ENCODE measurements around the gene SPATC1L.

The SPATC1L gene

DNA sequence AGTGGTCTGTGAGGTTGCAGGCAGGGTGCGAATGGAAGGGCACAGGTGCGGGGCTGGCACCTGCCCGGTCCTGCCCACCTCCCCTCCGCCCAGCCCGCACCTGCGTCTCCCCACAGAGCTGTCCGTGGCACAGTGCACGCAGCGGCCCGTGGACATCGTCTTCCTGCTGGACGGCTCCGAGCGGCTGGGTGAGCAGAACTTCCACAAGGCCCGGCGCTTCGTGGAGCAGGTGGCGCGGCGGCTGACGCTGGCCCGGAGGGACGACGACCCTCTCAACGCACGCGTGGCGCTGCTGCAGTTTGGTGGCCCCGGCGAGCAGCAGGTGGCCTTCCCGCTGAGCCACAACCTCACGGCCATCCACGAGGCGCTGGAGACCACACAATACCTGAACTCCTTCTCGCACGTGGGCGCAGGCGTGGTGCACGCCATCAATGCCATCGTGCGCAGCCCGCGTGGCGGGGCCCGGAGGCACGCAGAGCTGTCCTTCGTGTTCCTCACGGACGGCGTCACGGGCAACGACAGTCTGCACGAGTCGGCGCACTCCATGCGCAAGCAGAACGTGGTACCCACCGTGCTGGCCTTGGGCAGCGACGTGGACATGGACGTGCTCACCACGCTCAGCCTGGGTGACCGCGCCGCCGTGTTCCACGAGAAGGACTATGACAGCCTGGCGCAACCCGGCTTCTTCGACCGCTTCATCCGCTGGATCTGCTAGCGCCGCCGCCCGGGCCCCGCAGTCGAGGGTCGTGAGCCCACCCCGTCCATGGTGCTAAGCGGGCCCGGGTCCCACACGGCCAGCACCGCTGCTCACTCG is 52.2 kb downstream of the SPATC1L start:
- TF ChIP-seq SPI1 (IDR thresholded peaks at IDR 0.05; ENCODE audit: borderline replicate concordance, low read depth) (no peak), GABPA (IDR thresholded peaks at IDR 0.05; ENCODE audit: low read depth) (no peak), POLR2AphosphoS5 (IDR thresholded peaks at IDR 0.05; ENCODE audit: low read depth) (no peak)
- TF ChIP-seq, protein P1, sequence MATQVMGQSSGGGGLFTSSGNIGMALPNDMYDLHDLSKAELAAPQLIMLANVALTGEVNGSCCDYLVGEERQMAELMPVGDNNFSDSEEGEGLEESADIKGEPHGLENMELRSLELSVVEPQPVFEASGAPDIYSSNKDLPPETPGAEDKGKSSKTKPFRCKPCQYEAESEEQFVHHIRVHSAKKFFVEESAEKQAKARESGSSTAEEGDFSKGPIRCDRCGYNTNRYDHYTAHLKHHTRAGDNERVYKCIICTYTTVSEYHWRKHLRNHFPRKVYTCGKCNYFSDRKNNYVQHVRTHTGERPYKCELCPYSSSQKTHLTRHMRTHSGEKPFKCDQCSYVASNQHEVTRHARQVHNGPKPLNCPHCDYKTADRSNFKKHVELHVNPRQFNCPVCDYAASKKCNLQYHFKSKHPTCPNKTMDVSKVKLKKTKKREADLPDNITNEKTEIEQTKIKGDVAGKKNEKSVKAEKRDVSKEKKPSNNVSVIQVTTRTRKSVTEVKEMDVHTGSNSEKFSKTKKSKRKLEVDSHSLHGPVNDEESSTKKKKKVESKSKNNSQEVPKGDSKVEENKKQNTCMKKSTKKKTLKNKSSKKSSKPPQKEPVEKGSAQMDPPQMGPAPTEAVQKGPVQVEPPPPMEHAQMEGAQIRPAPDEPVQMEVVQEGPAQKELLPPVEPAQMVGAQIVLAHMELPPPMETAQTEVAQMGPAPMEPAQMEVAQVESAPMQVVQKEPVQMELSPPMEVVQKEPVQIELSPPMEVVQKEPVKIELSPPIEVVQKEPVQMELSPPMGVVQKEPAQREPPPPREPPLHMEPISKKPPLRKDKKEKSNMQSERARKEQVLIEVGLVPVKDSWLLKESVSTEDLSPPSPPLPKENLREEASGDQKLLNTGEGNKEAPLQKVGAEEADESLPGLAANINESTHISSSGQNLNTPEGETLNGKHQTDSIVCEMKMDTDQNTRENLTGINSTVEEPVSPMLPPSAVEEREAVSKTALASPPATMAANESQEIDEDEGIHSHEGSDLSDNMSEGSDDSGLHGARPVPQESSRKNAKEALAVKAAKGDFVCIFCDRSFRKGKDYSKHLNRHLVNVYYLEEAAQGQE (IDR thresholded peaks at IDR 0.05; ENCODE audit: insufficient replicate concordance, low read depth): no peak
- TF ChIP-seq, protein P2, sequence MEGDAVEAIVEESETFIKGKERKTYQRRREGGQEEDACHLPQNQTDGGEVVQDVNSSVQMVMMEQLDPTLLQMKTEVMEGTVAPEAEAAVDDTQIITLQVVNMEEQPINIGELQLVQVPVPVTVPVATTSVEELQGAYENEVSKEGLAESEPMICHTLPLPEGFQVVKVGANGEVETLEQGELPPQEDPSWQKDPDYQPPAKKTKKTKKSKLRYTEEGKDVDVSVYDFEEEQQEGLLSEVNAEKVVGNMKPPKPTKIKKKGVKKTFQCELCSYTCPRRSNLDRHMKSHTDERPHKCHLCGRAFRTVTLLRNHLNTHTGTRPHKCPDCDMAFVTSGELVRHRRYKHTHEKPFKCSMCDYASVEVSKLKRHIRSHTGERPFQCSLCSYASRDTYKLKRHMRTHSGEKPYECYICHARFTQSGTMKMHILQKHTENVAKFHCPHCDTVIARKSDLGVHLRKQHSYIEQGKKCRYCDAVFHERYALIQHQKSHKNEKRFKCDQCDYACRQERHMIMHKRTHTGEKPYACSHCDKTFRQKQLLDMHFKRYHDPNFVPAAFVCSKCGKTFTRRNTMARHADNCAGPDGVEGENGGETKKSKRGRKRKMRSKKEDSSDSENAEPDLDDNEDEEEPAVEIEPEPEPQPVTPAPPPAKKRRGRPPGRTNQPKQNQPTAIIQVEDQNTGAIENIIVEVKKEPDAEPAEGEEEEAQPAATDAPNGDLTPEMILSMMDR (IDR thresholded peaks at IDR 0.05; ENCODE audit: insufficient read depth, low read length): no peak
- Histone ChIP-seq H3K4me3 (replicated peaks; ENCODE audit: insufficient read depth, low read length) (no peak overlapping the region), H3K27ac (replicated peaks) (no peak overlapping the region), H3K27me3 (ENCODE audit: insufficient read depth, poor library complexity, severe bottlenecking) (no peaks in the 10 kb centered on the region)
- DNase-seq (ENCODE audit: low read depth in 1 of 2, low spot score in 1 of 2): no peak

DNA sequence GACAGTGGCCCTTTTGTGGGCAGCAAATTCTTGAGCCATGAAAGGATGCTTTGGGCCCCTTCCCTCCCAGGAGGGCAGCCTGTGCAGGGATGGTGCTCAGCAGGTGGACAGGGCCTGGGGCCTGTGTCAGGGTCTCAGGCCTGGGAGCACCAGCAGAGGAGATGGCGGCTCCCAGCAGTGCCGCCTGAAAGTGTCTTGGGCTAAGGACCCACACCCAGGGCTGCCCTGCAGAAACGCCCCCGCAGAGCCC is 52.7 kb downstream of the SPATC1L start:
- H3K4me3 ChIP-seq (replicated peaks; ENCODE audit: insufficient read depth, low read length): no peak overlapping the region
- no peak for DNase-seq (ENCODE audit: low read depth in 1 of 2, low spot score in 1 of 2)
- TF ChIP-seq, protein P1 (IDR thresholded peaks at IDR 0.05; ENCODE audit: insufficient replicate concordance, low read depth): no peak
- TF ChIP-seq GABPA (IDR thresholded peaks at IDR 0.05; ENCODE audit: low read depth) (no peak), POLR2AphosphoS5 (IDR thresholded peaks at IDR 0.05; ENCODE audit: low read depth) (no peak), SPI1 (IDR thresholded peaks at IDR 0.05; ENCODE audit: borderline replicate concordance, low read depth) (no peak)
- TF ChIP-seq, protein P2 (IDR thresholded peaks at IDR 0.05; ENCODE audit: insufficient read depth, low read length): no peak
- no peak overlapping the region for H3K27ac ChIP-seq (replicated peaks)
- H3K27me3 ChIP-seq (ENCODE audit: insufficient read depth, poor library complexity, severe bottlenecking): no peaks in the 10 kb centered on the region

DNA sequence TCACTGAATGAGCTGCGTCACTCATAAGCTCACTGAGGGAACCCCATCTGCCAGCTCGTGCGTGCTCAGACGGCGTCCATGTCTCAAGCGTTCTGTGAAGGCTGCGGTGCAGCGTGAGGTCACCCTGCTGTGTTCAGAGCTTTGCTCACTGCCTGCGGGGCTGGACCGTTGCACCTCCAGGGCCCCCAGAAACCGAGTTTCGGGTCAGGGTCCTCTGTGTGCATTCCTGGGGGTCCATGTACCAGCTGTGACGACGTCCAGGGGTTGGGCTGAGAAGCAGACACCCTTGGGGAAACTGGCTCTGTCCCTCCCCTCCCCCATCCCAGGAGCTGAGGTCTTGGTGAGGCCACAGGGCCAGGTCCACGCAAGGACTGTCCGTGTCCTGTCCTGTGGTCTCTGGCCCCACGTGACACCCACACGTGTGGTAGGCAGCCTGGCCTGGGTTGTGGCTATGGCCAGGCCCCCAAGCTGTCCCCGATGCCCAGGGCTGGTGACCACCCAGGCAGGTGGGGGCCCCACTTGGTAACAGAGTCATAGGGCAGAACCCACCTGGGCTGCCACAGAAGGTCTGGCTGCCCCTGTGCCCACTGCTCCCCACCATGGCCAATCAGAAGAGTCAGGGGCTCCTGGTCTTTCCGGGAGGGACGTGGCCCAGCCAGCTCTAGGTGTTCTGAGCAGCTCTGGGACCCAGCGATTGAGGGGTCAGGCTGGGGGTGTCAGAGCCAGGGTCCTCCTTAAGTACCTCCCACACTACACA is 53.2 kb downstream of the SPATC1L start:
- DNase-seq (ENCODE audit: low read depth in 1 of 2, low spot score in 1 of 2): no peak
- Histone ChIP-seq H3K27me3 (ENCODE audit: insufficient read depth, poor library complexity, severe bottlenecking) (no peaks in the 10 kb centered on the region), H3K27ac (replicated peaks) (no peak overlapping the region), H3K4me3 (replicated peaks; ENCODE audit: insufficient read depth, low read length) (no peak overlapping the region)
- TF ChIP-seq SPI1 (IDR thresholded peaks at IDR 0.05; ENCODE audit: borderline replicate concordance, low read depth) (no peak), GABPA (IDR thresholded peaks at IDR 0.05; ENCODE audit: low read depth) (no peak), POLR2AphosphoS5 (IDR thresholded peaks at IDR 0.05; ENCODE audit: low read depth) (no peak)
- TF ChIP-seq, protein P2 (IDR thresholded peaks at IDR 0.05; ENCODE audit: insufficient read depth, low read length): no peak
- TF ChIP-seq, protein P1 (IDR thresholded peaks at IDR 0.05; ENCODE audit: insufficient replicate concordance, low read depth): no peak
